K562 (cell line): ENCODE measurements around the gene ZNF595. TPM values are rescaled to one million over a fixed set of nuclear protein-coding genes. Genes with fewer than 3 reads are reported as not detected.
"Not testable (repeated sequence)": the region's sequence is repeated elsewhere in the genome, so short reads cannot be mapped to it uniquely, and the experiment has no call there.

Experiments
- ATAC-seq: fragments of 200-7000 bp; cut with Tn5 transposase; 3 replicates; pipeline ENCODE4 v1.9.1; 2020; ENCODE audit warnings: moderate library complexity
- BruUV-seq: library from RNA; stranded (reverse); fragments of 400-500 nt; replicated peaks from 2 replicates; lab custom pipeline; 2021; lab: Mats Ljungman, UMichigan
- CTCF ChIA-PET: fragments of 300-600 bp; formaldehyde crosslinking; extraction: SDS; loops from one replicate; lab custom pipeline; 2021; ENCODE audit warnings: low intra/inter-chr PET ratio; lab: Yijun Ruan, JAX
- POLR2A ChIA-PET: fragments of 300-600, 350-650 bp; sonication (Branson Sonifier 250); formaldehyde crosslinking; extraction: SDS; loops from one replicate; lab custom pipeline; 2021; ENCODE audit warnings: antibody characterized with exemption, inconsistent platforms; lab: Yijun Ruan, JAX
- DNase-seq, 4 experiments: peaks; one replicate each; pipeline versions ENCODE4 v3.0.0 to v3.0.0-alpha.2; 2011 to 2018; ENCODE audit warnings: low spot score in 3 of 4, mixed read lengths in 3 of 4; ENCODE audit errors: extremely low read depth in 1 of 4
- FAIRE-seq: peaks from 2 replicates; lab custom pipeline; 2011; peaks lifted over from hg19 to GRCh38; lab: Jason Lieb, UNC
- H2AFZ ChIP-seq: 2 replicates; pipeline ENCODE4 v1.6.0; 2011; ENCODE audit warnings: low read depth, low read length, control low read depth, inconsistent platforms
- H3K27ac ChIP-seq: fragments of 200-600 bp; 3 replicates; pipeline ENCODE4 v1.8.0; 2011; ENCODE audit warnings: low read depth, mild to moderate bottlenecking, control low read depth, inconsistent platforms, low read length, moderate library complexity, mixed read lengths; ENCODE audit errors: extremely low read depth
- H3K27me3 ChIP-seq, 2 experiments: fragments of 300-600 bp in 1 of 2; 2 replicates in 1 of 2; 3 replicates in 1 of 2; pipeline versions ENCODE4 v1.6.0 to v1.8.0; 2011; ENCODE audit warnings: inconsistent platforms in 2 of 2, low read length in 2 of 2, mild to moderate bottlenecking in 1 of 2, mixed read lengths in 1 of 2, moderate library complexity in 1 of 2; ENCODE audit not compliant: control insufficient read depth in 2 of 2, insufficient read depth in 2 of 2
- H3K36me3 ChIP-seq: fragments of 300-600 bp; 3 replicates; pipeline ENCODE4 v1.8.0; 2011; ENCODE audit warnings: mild to moderate bottlenecking, low read length, inconsistent platforms; ENCODE audit not compliant: control insufficient read depth, insufficient read depth
- H3K4me1 ChIP-seq, 2 experiments: fragments of 200-600 bp in 1 of 2; replicated peaks in 1 of 2; 2 replicates in 1 of 2; 3 replicates in 1 of 2; pipeline versions ENCODE4 v1.5.1 to v1.8.0; 2011; ENCODE audit warnings: inconsistent platforms in 2 of 2, low read length in 2 of 2, mild to moderate bottlenecking in 1 of 2, mixed read lengths in 1 of 2, moderate library complexity in 1 of 2; ENCODE audit not compliant: control insufficient read depth in 2 of 2, insufficient read depth in 2 of 2
- H3K4me2 ChIP-seq: 2 replicates; pipeline ENCODE4 v1.6.1; 2011; ENCODE audit warnings: low read length, control low read depth, inconsistent platforms, mixed read lengths; ENCODE audit not compliant: insufficient read depth
- H3K4me3 ChIP-seq: fragments of 200-600 bp; sonication (generic), shearing (Covaris generic); 2 replicates; pipeline ENCODE4 v1.5.1; 2016; ENCODE audit warnings: control low read depth, inconsistent platforms
- H3K79me2 ChIP-seq: fragments of 200-600 bp; 3 replicates; pipeline ENCODE4 v1.8.0; 2011; ENCODE audit warnings: low read length, inconsistent platforms; ENCODE audit not compliant: control insufficient read depth, insufficient read depth
- H3K9ac ChIP-seq, 2 experiments: 2 replicates each; pipeline versions ENCODE4 v1.6.0 to v1.6.1; 2011; ENCODE audit warnings: low read depth in 2 of 2, low read length in 2 of 2, control low read depth in 1 of 2, inconsistent platforms in 1 of 2, mild to moderate bottlenecking in 1 of 2, mixed read lengths in 1 of 2; ENCODE audit not compliant: insufficient read depth in 1 of 2
- H3K9me1 ChIP-seq: one replicate; pipeline ENCODE4 v1.6.0; 2011; ENCODE audit warnings: inconsistent platforms, mild to moderate bottlenecking, low read length, moderate library complexity; ENCODE audit not compliant: control insufficient read depth, insufficient read depth
- H3K9me3 ChIP-seq: replicated peaks from 2 replicates; pipeline ENCODE4 v1.5.1; 2011; ENCODE audit warnings: low read depth, low read length, inconsistent platforms; ENCODE audit not compliant: control insufficient read depth, insufficient read depth
- H4K20me1 ChIP-seq: replicated peaks from 2 replicates; pipeline ENCODE4 v1.6.1; 2011; ENCODE audit warnings: low read length, inconsistent platforms, mixed read lengths; ENCODE audit not compliant: control insufficient read depth, insufficient read depth
- BCOR ChIP-seq: fragments of 450-650 bp; IDR thresholded peaks from 2 replicates; pipeline ENCODE4 v1.6.1; 2016
- KDM1A ChIP-seq, 2 experiments: fragments of 450-650 bp; IDR thresholded peaks; 2 replicates each; pipeline ENCODE4 v1.6.1; 2016; ENCODE audit warnings: mild to moderate bottlenecking in 2 of 2
- NR2C2 ChIP-seq, 2 experiments: fragments of 200-800 bp in 1 of 2; sonication (Bioruptor generic) in 1 of 2; sonication (generic) in 1 of 2; formaldehyde crosslinking in 1 of 2; IDR thresholded peaks; 2 replicates each; pipeline versions ENCODE4 v1.6.1 to v1.8.0; 2016 to 2022; ENCODE audit warnings: mild to moderate bottlenecking in 1 of 2, missing compliant biosample characterization in 1 of 2, missing genetic modification characterization in 1 of 2, missing genetic modification reagents in 1 of 2
- WGBS: fragments of 100-300 bp; shearing (Covaris generic); methylation state at CpG from one replicate; pipeline ENCODE4 v1.1.6; 2016; ENCODE audit warnings: low coverage, mixed read lengths; ENCODE audit not compliant: insufficient coverage; ENCODE audit errors: missing lambda C conversion rate; 5-methylcytosine and 5-hydroxymethylcytosine counted together
- in situ Hi-C: fragments of 300-500 bp; cut with MboI; formaldehyde crosslinking; loops from 4 replicates; pipeline ENCODE4 v1.15.0; 2018; ENCODE audit warnings: inconsistent platforms, mixed read lengths
- intact Hi-C: fragments of 100-400 bp; cut with micrococcal nuclease; formaldehyde crosslinking; loops from 2 replicates; pipeline ENCODE4 v1.14.2; 2022
- polyA plus RNA-seq, 8 experiments: library from polyadenylated mRNA; depleted of rRNA in 4 of 8; stranded (reverse) in 5 of 8; unstranded in 3 of 8; fragments of >200 nt; fragmentation: Nextera tagmentation in 2 of 8; fragmentation: Illumina TruSeq in 1 of 8; extraction: Ambion mirVana in 2 of 8; extraction: Trizol in 1 of 8; gene quantifications; 2 replicates each; pipeline versions ENCODE4 v1.2.1 to v1.2.3, GENCODE V29; 2011 to 2014; ENCODE audit warnings: inconsistent platforms in 1 of 8, missing spikeins in 1 of 8
- total RNA-seq, 7 experiments: library from RNA; depleted of rRNA in 6 of 7; stranded (reverse); fragments of >200 nt in 6 of 7; fragmentation: Illumina TruSeq in 2 of 7; extraction: Trizol in 2 of 7; gene quantifications; 2 replicates each; pipeline versions ENCODE4 v1.2.1 to v1.2.3, GENCODE V29; 2011 to 2021; ENCODE audit warnings: low replicate concordance in 1 of 7

ZNF595 gene
- total and polyA plus RNA-seq, 9 of the 15 experiments (the other 6 are each of a cell fraction or from before 2014, with no cell fraction given): 116 to 632 (median 237) TPM

DNA sequence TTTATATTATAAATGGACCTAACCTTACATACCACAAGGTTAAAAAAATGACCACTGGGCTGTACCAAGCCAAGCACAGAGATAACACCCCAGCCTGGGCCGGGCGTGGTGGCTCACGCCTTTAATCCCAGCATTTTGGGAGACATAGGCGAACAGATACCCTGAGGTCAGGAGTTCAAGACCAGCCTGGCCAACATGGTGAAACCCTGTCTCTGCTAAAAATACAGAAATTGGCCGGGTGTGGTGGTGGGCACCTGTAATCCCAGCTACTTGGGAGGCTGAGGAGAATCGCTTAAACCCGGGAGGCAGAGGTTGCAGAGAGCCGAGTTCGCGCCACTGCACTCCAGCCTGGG is 70.8 kb downstream of the ZNF595 start:
- in situ Hi-C loops; ATAC-seq; H3K9me1 ChIP-seq; H3K27me3 ChIP-seq; intact Hi-C loops; CTCF ChIA-PET; FAIRE-seq; BruUV-seq; H3K4me1 ChIP-seq; H4K20me1 ChIP-seq; TF ChIP-seq NR2C2 (CRISPR knock-in tag; IDR thresholded peaks at IDR 0.05): not testable (repeated sequence)
- Histone ChIP-seq H3K36me3 (peaks cover 13% of the 10 kb centered on the region; the same call in 1 of the 3 replicates), H3K4me2 (peak overlapping the region; percentile 80), H3K9me3 (peaks cover 22% of the 10 kb centered on the region), H3K9ac (peak overlapping the region in 1 of 2 experiments; percentile 87; a peak in 1 of 4 replicates), H3K4me3 (peak overlapping the region; percentile 58), H3K27ac (peak overlapping the region; percentile 92), H3K79me2 (peaks cover 27% of the 10 kb centered on the region), H2AFZ (peak overlapping the region; percentile 92)
- 19% methylated on average over 9 of the region's 10 CpGs for WGBS
- TF ChIP-seq KDM1A (IDR thresholded peaks at IDR 0.05) (0 out of 4 replicates have a peak, but pooled peaks of 1 of the 2 experiments have one; percentile 13), BCOR (peak; percentile 11; the same call in 1 of the 2 replicates), NR2C2 (tag; IDR thresholded peaks at IDR 0.05) (0 out of 2 replicates have a peak, but pooled peaks have one; percentile 15)
- DNase-seq: peak in 1 of 4 experiments; percentile 6
- POLR2A ChIA-PET: interaction anchor here (0.7 to 1.7 kb wide), 7 partner anchors 8 to 72 kb away, joined by 3 to 8 read pairs (median 3); no protein-coding TSS in a partner anchor
